Lung (tissue), 12 donors: ENCODE measurements around the gene YIPF7. TPM values are rescaled to one million over a fixed set of nuclear protein-coding genes. Genes with fewer than 3 reads are reported as not detected.

Experiments
- ATAC-seq: fragments of 200-7000 bp; cut with Tn5 transposase; one replicate; pipeline ENCODE4 v1.9.1; 2020; ENCODE audit warnings: moderate number of reproducible peaks; ENCODE audit not compliant: insufficient read depth, low FRiP score
- DNase-seq, 3 donors: peaks; one replicate each; pipeline ENCODE4 v3.0.0-alpha.2; 2013 to 2017
- H3K27ac ChIP-seq, 2 donors: one replicate each; pipeline ENCODE4 v1.5.1; 2013; ENCODE audit warnings: mild to moderate bottlenecking in 2 of 2, moderate library complexity in 2 of 2, control low read depth in 1 of 2, inconsistent platforms in 1 of 2, low read depth in 1 of 2, low read length in 1 of 2
- H3K27me3 ChIP-seq, 3 donors: one replicate each; pipeline ENCODE4 v1.5.1; 2013; ENCODE audit warnings: low read length in 2 of 3; ENCODE audit not compliant: control insufficient read depth in 3 of 3, insufficient read depth in 3 of 3
- H3K36me3 ChIP-seq, 4 donors: one replicate each; pipeline ENCODE4 v1.5.1; 2013; ENCODE audit warnings: low read length in 4 of 4, mild to moderate bottlenecking in 1 of 4, moderate library complexity in 1 of 4; ENCODE audit not compliant: control insufficient read depth in 4 of 4, insufficient read depth in 4 of 4
- H3K4me1 ChIP-seq, 5 donors: one replicate each; pipeline ENCODE4 v1.5.1; 2013; ENCODE audit warnings: low read length in 5 of 5, mild to moderate bottlenecking in 2 of 5, moderate library complexity in 1 of 5; ENCODE audit not compliant: control insufficient read depth in 5 of 5, insufficient read depth in 5 of 5
- H3K4me3 ChIP-seq: one replicate; pipeline ENCODE4 v1.5.1; 2013; ENCODE audit warnings: mild to moderate bottlenecking, control low read depth, moderate library complexity
- H3K9ac ChIP-seq, 2 donors: one replicate each; pipeline ENCODE4 v1.5.1; 2013; ENCODE audit warnings: low read length in 2 of 2, control low read depth in 1 of 2; ENCODE audit not compliant: insufficient read depth in 1 of 2
- H3K9me3 ChIP-seq, 4 donors: one replicate each; pipeline ENCODE4 v1.5.1; 2013; ENCODE audit warnings: low read length in 3 of 4, mild to moderate bottlenecking in 1 of 4, moderate library complexity in 1 of 4; ENCODE audit not compliant: control insufficient read depth in 4 of 4, insufficient read depth in 3 of 4
- CTCF ChIP-seq: IDR thresholded peaks from 2 replicates; pipeline ENCODE4 v1.5.1; 2012; ENCODE audit warnings: mild to moderate bottlenecking; ENCODE audit errors: control extremely low read depth, extremely low read depth
- WGBS, 2 donors: extraction: QIAGEN DNeasy Blood & Tissue Kit; methylation state at CpG; one replicate each; pipeline ENCODE4 v1.1.7; 2013; 5-methylcytosine and 5-hydroxymethylcytosine counted together
- polyA plus RNA-seq, 2 donors: library from polyadenylated mRNA; stranded (reverse); fragments of 200-250 nt; gene quantifications; one replicate each; pipeline ENCODE4 v1.2.1, GENCODE V29; 2013
- total RNA-seq, 2 donors: library from RNA; depleted of rRNA in 1 of 2; stranded (reverse); fragments of >200 nt in 1 of 2; gene quantifications; one replicate each; pipeline ENCODE4 v1.2.1, GENCODE V29; 2014 to 2021
- donor health status: control.
- donor health status: control.
- donor health status: Bipolar disorder and iron deficiency.
- donor health status: healthy.
- donor health status: DM: yes; HTN: yes; CAD: no.

YIPF7 gene
- total and polyA plus RNA-seq, 4 donors = not detected

GRCh38 chr4:44616621-44617020, 34.8 kb downstream of the YIPF7 start:
- ATAC-seq (no peak), DNase-seq (no peak)
- Histone ChIP-seq H3K27ac (no peak overlapping the region), H3K9ac (no peak overlapping the region), H3K4me1 (no peaks in the 10 kb centered on the region), H3K9me3 (no peaks in the 10 kb centered on the region), H3K4me3 (no peak overlapping the region), H3K27me3 (no peaks in the 10 kb centered on the region), H3K36me3 (no peaks in the 10 kb centered on the region)
- 92% methylated on average over 1 of the region's 1 CpG for WGBS, 2 donors
- no peak for TF ChIP-seq CTCF

GRCh38 chr4:44583393-44583792, 68.0 kb downstream of the YIPF7 start:
- DNase-seq (no peak), ATAC-seq (no peak)
- TF ChIP-seq CTCF = no peak
- Histone ChIP-seq H3K9me3 (peaks cover 0 to 6% (median 2%) of the 10 kb centered on the region in 4 donors), H3K27ac (no peak overlapping the region), H3K4me1 (no peaks in the 10 kb centered on the region), H3K4me3 (no peak overlapping the region), H3K36me3 (no peaks in the 10 kb centered on the region), H3K9ac (no peak overlapping the region), H3K27me3 (no peaks in the 10 kb centered on the region)
- WGBS, 2 donors = 82 to 92% methylated on average over 3 of the region's 3 CpGs

GRCh38 chr4:44580231-44580630, 71.2 kb downstream of the YIPF7 start:
- no peaks in the 10 kb centered on the region for H3K4me1 ChIP-seq
- H3K27me3 ChIP-seq = no peaks in the 10 kb centered on the region
- DNase-seq (no peak), ATAC-seq (no peak)
- no peak for TF ChIP-seq CTCF
- H3K9me3 ChIP-seq = peaks cover 0 to 6% (median 2%) of the 10 kb centered on the region in 4 donors
- H3K36me3 ChIP-seq = no peaks in the 10 kb centered on the region
- no peak overlapping the region for H3K4me3 ChIP-seq
- no peak overlapping the region for H3K9ac ChIP-seq
- H3K27ac ChIP-seq = no peak overlapping the region

- TF ChIP-seq CTCF = no peak
- DNase-seq (no peak), ATAC-seq (no peak)
- Histone ChIP-seq H3K9ac (no peak overlapping the region), H3K4me1 (no peaks in the 10 kb centered on the region), H3K27me3 (no peaks in the 10 kb centered on the region), H3K4me3 (no peak overlapping the region), H3K36me3 (no peaks in the 10 kb centered on the region), H3K9me3 (peaks cover 0 to 4% (median 0%) of the 10 kb centered on the region in 4 donors), H3K27ac (no peak overlapping the region)
- WGBS, 2 donors = 0 to 2% methylated on average over 1 of the region's 1 CpG
Observed at GRCh38 chr4:44578954-44579353, 72.5 kb downstream of the YIPF7 start.
